ENCODE results near the gene KRTAP17-1.
"Not testable (repeated sequence)": the region's sequence is repeated elsewhere in the genome, so short reads cannot be mapped to it uniquely, and the experiment has no call there.

The KRTAP17-1 gene

GRCh38 chr17:41301916-41302901, 13.3 kb downstream of the KRTAP17-1 start, which contains the start of gene KRTAP29-1:
Gene KRTAP29-1 (minus strand): TSS chr17:41302851. CDS start chr17:41302851, 0 bp downstream.
- peak; percentile 60 for DNase-seq

- no peak for DNase-seq
Measured at GRCh38 chr17:41301204-41301790, 14.2 kb downstream of the KRTAP17-1 start.

GRCh38 chr17:41298458-41299135, 16.9 kb downstream of the KRTAP17-1 start:
- DNase-seq = no peak

GRCh38 chr17:41296846-41297245, 18.7 kb downstream of the KRTAP17-1 start:
- DNase-seq = no peak

- no peak for DNase-seq
Measured at GRCh38 chr17:41294016-41294415, 21.5 kb downstream of the KRTAP17-1 start.

- DNase-seq = no peak
Measured at GRCh38 chr17:41287050-41287449, 28.5 kb downstream of the KRTAP17-1 start.

- peak; percentile 44 for DNase-seq
Measured at GRCh38 chr17:41284546-41284945, 31.0 kb downstream of the KRTAP17-1 start.

- no peak for DNase-seq
Measured at GRCh38 chr17:41284043-41284442, 31.5 kb downstream of the KRTAP17-1 start.

- no peak for DNase-seq
Measured at GRCh38 chr17:41278176-41278955, 37.1 kb downstream of the KRTAP17-1 start.

GRCh38 chr17:41275648-41276190, 39.8 kb downstream of the KRTAP17-1 start, which contains the start of gene KRTAP9-7:
Gene KRTAP9-7 (plus strand): TSS chr17:41275698. CDS start chr17:41275698, 0 bp downstream.
- DNase-seq = not testable (repeated sequence)

- DNase-seq = no peak
Measured at GRCh38 chr17:41271858-41272257, 43.7 kb downstream of the KRTAP17-1 start.

GRCh38 chr17:41271323-41271722, 44.2 kb downstream of the KRTAP17-1 start:
- not testable (repeated sequence) for DNase-seq

- DNase-seq = no peak
Measured at GRCh38 chr17:41267711-41268110, 47.8 kb downstream of the KRTAP17-1 start.

- DNase-seq = no peak
Measured at GRCh38 chr17:41265078-41265477, 50.4 kb downstream of the KRTAP17-1 start, which contains the start of gene KRTAP9-6. Gene KRTAP9-6 (plus strand): TSS chr17:41265378. CDS start chr17:41265378, 0 bp downstream.
